Gastroesophageal sphincter (tissue), 3 donors: ENCODE results near the gene SLC15A3.

Experiments
- EP300 ChIP-seq: sonication (generic); formaldehyde crosslinking; IDR thresholded peaks from one replicate; pipeline ENCODE4 v1.6.1; 2017; ENCODE audit warnings: antibody characterized with exemption, mild to moderate bottlenecking
- TF ChIP-seq, protein P1 (sequence below), 4 experiments: fragments of 200-600 bp in 2 of 4; fragments of 450-650 bp in 2 of 4; sonication (generic) in 1 of 4; IDR thresholded peaks; one replicate each; pipeline ENCODE4 v1.5.1; 2017 to 2019; ENCODE audit warnings: antibody characterized with exemption in 4 of 4, mild to moderate bottlenecking in 2 of 4, moderate library complexity in 2 of 4

DNA sequence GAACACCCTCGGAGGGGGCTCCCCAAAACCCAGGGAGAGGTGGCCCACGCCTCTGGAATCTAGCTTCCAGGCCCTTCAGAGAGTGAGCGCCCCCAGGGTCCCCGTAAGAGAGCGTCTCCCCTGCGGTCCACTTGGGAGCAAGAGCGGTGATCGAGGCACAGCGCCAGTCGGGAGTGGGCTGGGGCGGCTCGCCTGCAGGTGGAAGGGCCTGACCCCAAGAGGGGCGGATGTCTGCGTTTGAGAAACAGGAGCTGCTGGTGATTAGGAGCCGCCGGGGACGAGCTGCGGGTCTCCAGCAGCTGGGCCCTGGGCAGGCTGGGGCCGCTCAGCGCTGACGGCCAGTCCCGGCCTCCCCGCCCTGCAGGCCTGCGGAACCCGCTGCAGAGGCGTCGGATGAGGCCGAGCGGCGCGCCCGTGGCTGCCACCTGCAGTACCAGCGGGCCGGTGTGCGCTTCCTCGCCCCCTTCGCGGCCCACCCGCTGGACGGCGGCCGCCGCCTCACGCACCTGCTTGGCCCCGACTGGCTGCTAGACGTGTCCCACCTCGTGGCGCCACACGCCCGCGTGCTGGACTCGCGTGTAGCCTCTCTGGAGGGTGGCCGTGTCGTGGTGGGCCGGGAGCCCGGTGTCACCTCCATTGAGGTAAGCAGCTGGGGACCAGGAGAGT is 17.7 kb downstream of the SLC15A3 start:
- TF ChIP-seq, protein P1, sequence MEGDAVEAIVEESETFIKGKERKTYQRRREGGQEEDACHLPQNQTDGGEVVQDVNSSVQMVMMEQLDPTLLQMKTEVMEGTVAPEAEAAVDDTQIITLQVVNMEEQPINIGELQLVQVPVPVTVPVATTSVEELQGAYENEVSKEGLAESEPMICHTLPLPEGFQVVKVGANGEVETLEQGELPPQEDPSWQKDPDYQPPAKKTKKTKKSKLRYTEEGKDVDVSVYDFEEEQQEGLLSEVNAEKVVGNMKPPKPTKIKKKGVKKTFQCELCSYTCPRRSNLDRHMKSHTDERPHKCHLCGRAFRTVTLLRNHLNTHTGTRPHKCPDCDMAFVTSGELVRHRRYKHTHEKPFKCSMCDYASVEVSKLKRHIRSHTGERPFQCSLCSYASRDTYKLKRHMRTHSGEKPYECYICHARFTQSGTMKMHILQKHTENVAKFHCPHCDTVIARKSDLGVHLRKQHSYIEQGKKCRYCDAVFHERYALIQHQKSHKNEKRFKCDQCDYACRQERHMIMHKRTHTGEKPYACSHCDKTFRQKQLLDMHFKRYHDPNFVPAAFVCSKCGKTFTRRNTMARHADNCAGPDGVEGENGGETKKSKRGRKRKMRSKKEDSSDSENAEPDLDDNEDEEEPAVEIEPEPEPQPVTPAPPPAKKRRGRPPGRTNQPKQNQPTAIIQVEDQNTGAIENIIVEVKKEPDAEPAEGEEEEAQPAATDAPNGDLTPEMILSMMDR (IDR thresholded peaks at IDR 0.05) = no peak
- TF ChIP-seq EP300 = no peak
